IPS-NIHi11 (cell line): ENCODE measurements around the gene ECI2.
"Not testable (repeated sequence)": the region's sequence is repeated elsewhere in the genome, so short reads cannot be mapped to it uniquely, and the experiment has no call there.

ENCODE experiments used
- DNase-seq: peaks from one replicate; pipeline ENCODE4 v3.0.0; 2012; ENCODE audit warnings: mixed read lengths, low spot score

Gene ECI2

GRCh38 chr6:4102687-4103244 is 32.6 kb downstream of the ECI2 start:
- no peak for DNase-seq

GRCh38 chr6:4101298-4101697 is 34.1 kb downstream of the ECI2 start:
- no peak for DNase-seq

GRCh38 chr6:4100655-4101054 is 34.7 kb downstream of the ECI2 start:
- no peak for DNase-seq

DNA sequence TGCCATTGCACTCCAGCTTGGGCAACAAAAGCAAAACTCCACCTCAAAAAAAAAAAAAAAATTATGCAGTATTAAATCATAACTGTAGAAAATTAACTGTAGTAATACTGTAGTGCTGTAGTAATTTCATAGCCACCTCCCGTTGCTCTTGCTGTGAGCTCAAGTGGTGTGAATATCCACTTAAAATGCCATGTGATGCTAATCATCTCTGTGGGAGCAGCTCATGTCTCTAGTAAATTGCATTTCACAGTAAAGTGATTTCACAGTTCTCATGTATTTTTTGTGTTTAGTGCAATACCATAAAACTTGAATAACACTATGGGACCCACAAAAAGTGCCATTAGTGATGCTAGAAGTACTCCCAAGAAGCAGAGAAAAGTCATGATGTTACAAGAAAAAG is 42.1 kb downstream of the ECI2 start:
- no peak for DNase-seq

DNA sequence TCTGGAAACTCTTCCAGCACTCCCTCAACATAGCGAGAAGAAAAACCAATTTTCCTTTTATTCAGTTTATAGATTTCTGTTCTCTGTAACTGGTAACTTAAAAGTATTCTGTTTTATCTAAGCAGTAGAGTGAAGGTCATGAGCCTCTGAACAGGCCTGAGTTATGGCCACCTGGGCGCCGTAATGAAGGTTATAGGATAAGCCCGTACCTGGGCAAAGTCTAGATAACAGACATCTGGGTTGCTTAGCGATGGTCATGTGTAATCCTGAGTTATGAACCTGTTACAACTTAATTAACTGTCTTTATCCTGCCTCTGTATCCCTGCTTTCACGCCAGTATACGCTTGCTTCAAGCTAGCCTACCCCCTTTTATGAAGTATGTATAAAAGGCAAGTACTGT is 43.4 kb downstream of the ECI2 start:
- DNase-seq = no peak

- DNase-seq = not testable (repeated sequence)
Measured at GRCh38 chr6:4090043-4090442, 45.3 kb downstream of the ECI2 start.

- DNase-seq = no peak
Measured at GRCh38 chr6:4088704-4089103, 46.7 kb downstream of the ECI2 start.

DNA sequence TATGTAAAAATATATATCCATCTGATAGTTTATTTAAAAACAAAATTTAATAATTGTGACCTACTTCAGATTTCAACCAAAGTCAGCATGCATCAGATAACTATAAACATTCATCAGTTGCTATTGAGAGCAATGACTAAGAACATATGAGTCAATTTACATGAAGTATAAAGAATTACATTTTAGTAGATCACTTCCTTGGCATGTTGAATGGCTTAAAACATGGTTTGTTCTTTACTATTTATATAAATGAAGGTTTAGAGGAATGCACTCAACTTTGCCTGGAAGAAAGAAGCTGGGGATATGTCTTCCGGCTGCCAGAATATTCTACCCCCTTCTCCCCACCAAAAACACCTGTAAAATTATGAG is 50.1 kb downstream of the ECI2 start:
- DNase-seq = no peak

- no peak for DNase-seq
Measured at GRCh38 chr6:4084444-4085331, 50.7 kb downstream of the ECI2 start.

GRCh38 chr6:4078691-4079471 is 56.5 kb downstream of the ECI2 start, which contains the start of gene FAM217A:
TSS of gene FAM217A (minus strand) at chr6:4079137. CDS start at chr6:4077414, 1,723 bp downstream.
- no peak for DNase-seq

- DNase-seq = no peak
Measured at GRCh38 chr6:4074478-4075235, 60.7 kb downstream of the ECI2 start.

DNA sequence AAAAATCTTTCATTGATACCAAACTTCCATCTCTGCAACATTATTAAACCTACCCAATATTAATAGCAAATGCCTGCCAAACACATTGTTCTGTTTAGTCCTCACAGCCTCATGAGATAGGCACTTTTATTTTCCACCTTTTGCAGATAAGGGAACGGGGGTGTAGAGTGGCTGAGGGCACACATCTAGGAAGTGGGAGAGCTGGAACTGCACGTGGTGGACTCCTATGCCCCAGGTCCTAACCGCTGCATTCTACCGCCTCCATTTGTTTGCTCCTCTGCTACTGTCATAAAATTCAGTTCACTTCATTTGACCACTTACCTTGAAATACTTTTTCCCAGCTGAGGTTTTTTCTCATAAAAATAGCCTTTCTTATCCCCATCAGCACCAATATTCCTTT is 64.0 kb downstream of the ECI2 start:
- no peak for DNase-seq

GRCh38 chr6:4069199-4069598 is 66.2 kb downstream of the ECI2 start:
- DNase-seq = no peak

DNA sequence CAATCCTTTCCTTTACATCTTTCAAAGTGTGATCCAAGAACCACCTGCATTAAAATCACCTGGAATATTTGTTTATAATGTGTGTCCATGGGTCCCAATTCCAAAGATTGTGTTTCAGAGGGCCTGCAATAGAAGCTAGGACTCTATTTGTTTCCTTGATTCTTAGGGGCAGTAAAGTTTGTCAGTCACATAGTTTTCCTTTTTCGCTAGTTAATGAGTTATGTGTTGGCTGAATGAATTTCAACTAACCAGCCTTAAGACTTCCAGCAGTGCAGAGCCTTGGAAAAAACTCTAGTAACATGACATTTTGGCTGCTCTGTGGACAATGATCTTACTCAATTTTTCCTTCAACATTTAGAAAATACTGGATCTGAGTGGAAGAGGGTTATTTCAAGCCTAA is 67.7 kb downstream of the ECI2 start:
- DNase-seq = no peak

GRCh38 chr6:4066029-4066755 is 69.2 kb downstream of the ECI2 start:
- no peak for DNase-seq
